Kidney tubule cell (primary cell): ENCODE data around the gene NTN1.
"Not testable (repeated sequence)": the region's sequence is repeated elsewhere in the genome, so short reads cannot be mapped to it uniquely, and the experiment has no call there.

ENCODE experiments used
- DNase-seq: peaks from one replicate; pipeline ENCODE4 v3.0.0-alpha.2; 2018; ENCODE audit warnings: low spot score

NTN1 gene

DNA sequence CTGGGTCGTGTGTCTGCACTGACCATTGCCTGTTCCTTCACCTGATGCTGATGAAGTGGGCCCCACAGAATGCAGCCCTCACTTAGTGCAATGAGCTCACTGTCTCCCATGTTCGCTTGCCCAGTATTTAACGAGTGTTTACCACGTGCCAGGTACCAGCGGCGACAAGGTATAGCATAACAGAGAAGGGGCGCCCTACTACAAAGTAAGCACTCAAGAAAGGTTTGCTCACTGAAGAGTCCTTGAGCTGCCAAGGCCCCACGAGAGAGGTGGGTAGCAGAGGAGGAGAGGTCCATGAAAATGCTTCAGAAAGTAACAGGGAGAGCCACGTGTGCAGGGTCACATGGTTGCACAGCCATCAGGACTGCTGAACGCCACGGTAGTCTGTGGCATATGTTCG lies 230.0 kb downstream of the NTN1 start:
- no peak for DNase-seq

GRCh38 chr17:9253308-9253707 lies 232.0 kb downstream of the NTN1 start:
- no peak for DNase-seq

- DNase-seq: no peak
Measured at GRCh38 chr17:9254841-9255240, 233.5 kb downstream of the NTN1 start.

DNA sequence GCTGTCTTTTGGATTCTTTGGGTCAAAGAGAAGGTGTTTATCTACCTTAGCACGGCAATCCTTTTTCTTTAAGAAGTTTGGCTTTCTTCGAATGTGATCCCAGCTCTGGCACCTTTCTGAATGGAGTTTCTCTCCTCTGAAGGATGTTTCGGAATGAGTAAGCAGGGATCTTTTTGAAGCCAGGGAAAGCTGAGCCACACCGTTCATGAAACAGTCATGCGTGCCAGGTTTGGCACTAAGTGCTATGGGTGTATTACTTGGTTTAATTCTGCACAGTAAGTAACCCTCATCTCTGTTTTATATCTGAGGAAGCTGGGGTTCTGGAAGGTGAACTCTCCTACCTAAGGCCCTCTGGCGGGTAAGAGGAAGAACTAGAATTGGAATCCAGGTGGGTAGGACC lies 234.5 kb downstream of the NTN1 start:
- DNase-seq: peak; percentile 17

GRCh38 chr17:9256361-9256750 lies 235.0 kb downstream of the NTN1 start:
- DNase-seq: no peak

DNA sequence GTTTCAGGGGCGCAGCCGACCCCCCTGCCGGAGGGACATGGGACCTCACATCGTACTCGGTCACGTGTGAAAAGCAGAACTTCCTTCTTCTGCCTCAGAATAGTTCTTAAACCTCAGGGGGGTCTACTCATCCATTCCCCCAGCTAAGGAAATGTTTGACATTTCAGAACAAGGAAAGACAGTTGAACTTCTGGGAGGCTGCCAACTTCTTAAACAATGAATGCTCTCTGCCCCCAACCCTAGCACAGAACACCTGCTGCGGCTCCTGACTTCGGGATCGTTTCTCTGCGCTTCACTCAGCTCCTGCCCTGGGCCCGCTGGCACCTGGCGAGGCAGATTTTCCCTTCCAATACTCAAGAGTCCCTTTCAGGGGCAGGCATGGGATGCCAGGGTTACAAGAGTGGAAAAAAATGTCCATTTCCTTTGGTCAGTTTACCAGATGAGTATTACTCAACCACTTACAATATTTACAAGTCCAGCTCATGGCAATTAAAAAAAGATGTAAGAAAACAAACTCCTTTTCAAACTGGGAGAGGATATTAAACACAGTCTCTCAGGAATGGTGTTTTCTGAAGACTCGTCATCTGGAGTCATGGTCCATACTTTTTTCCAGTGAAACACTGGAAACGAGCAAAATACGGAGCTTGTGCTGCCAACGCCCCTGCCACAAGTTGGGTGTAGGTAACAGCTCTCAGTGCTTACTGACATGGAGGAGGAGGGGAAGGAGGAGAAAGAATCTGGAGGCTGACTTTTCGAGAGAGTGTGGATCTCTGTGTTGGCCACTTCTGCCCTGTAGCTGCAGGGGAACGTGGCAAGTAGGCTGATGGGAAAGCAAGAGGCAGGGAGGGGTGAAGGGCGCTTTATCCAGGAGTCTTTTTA lies 235.7 kb downstream of the NTN1 start:
- peak; percentile 26 for DNase-seq

- DNase-seq: not testable (repeated sequence)
Measured at GRCh38 chr17:9257630-9257965, 236.3 kb downstream of the NTN1 start.

DNA sequence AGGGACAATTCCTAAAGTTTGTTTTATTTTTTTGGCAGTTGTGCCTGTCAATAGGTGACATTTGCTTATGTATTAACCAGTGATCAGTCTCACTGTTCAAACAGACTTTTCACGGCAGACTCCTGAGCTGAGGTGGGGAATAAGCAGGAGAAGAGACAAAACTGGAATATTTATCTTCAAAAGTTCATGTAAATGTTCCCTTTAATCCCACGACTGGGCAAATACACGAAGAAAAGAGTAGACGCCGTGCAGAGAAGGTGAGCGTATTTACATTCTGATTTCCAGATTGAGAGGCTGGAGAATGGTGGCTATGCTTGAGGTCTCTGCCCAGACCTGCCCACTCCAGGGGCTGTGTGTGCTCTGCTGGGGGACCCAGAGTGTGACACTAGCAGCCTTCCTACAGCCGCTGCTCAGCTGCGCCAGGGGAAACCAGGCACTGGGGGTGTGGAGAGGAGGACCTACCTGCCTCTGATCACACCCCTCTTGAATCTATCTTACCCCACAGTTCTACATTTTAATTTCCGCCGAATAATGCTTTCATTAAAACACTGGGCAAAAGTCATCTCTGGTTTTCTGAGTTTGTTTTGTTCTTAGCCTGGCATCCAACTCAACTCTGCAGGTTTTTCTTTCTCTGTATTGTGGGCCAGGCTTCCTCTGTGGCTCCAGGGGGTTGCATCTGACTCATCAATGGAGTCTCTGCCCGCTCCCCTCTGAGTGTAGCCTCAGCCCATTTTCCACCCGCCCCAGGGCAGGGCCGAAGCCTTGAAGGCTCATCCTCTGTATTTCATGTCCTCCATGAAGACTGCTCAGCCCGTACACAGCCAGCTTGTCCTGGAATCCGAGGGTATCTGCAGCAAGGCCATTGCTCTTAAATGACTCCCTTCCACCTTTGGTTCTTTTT lies 237.1 kb downstream of the NTN1 start:
- no peak for DNase-seq

DNA sequence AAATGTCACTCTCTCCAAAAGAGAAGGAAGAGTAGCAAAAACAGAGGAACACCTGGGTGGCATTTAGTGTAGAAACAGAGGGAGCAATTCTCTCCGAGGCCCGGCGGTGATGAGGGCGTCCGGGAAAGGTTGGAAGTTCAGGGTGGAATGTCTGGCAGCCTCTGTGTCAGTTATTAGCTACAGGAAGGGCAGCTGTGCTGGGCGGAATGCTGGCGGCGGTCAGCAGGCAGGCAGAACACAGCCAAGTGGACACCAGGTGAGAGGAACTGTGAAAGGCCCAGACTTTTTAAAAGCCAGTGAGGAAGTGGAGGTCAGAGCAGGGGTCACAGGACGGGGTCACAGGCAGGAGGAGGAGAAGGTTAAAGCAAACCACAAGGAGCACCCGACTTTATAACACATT lies 238.1 kb downstream of the NTN1 start:
- DNase-seq: peak; percentile 13

DNA sequence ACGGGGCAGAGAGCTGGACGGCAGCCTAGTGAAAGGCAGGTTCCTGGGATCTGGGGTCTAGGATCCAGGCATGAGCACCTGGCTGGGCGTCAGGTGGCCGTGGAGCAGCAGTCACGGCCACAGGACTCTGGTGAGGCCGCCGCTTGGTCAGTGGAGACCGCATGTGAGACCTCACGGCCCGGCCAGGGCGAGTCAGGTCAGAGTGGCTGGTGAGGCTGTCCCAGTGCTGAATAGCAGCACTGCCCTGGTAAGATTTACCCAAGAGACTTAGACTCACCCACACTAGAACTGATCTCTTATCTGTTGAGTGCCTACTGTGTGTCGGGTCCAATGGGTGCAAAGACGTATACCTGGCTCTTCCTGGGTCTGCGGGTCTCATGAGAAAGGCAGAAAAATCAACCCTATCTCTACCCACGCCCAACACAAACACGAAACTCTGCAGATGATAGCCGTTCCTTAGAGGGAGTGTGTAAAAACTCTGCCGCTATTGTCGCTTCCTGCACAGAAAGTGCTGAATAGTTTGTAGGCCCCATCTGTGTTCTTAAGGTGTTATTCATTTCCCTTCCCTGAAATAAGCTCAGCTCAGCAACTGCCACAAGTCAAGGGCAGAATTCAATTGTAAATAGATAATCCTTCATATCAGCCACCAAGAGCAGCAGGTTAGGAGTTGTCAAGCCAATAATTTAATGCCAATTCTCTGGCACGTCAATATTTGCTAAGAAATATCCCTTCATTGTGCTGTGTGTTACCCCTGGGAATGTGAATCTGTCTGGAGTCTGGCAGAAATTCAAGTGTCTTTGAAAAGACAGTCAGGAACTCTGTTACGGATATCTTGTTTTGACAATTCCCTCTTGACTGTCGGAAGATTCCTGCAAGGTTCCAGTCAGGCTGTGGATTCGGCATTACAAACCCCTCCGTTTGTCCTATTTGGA lies 240.0 kb downstream of the NTN1 start:
- no peak for DNase-seq

- peak; percentile 44 for DNase-seq
Measured at GRCh38 chr17:9266031-9266680, 244.8 kb downstream of the NTN1 start.

- DNase-seq: no peak
Measured at GRCh38 chr17:9266697-9267117, 245.4 kb downstream of the NTN1 start.

GRCh38 chr17:9268546-9268945 lies 247.2 kb downstream of the NTN1 start:
- DNase-seq: peak; percentile 4

DNA sequence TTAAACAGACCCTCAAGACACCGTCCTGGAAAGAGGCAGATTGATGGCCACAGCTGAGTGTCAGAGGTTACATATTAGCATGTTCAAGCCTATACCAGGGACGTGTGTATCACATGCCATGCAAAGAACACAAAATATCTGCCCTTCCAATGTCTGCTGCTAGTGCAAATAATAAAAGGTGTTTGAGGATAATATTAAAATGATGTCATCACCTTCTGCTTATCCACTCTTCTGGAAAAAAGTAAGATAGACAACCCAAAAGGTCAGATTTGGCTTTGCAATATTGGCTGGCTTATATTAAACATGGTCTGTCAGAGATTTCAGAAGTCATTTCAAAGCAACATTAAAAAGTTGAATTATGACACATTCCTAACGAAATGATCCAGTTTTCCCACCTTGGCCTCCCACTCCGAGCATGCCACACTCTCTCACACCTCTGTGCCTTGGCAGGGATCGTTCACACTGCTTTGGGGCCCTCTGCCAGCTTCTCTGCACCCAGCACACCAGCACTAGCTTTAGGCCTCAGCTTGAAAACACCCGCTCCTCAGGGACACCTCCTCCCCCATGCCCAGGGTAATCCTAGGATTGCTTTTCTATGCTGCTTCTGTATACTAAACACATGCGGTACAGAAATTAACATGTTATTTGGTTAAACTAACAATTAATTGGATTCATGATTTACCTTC lies 248.2 kb downstream of the NTN1 start:
- no peak for DNase-seq

- no peak for DNase-seq
Measured at GRCh38 chr17:9270921-9271320, 249.6 kb downstream of the NTN1 start.

- no peak for DNase-seq
Measured at GRCh38 chr17:9271989-9272388, 250.7 kb downstream of the NTN1 start.

DNA sequence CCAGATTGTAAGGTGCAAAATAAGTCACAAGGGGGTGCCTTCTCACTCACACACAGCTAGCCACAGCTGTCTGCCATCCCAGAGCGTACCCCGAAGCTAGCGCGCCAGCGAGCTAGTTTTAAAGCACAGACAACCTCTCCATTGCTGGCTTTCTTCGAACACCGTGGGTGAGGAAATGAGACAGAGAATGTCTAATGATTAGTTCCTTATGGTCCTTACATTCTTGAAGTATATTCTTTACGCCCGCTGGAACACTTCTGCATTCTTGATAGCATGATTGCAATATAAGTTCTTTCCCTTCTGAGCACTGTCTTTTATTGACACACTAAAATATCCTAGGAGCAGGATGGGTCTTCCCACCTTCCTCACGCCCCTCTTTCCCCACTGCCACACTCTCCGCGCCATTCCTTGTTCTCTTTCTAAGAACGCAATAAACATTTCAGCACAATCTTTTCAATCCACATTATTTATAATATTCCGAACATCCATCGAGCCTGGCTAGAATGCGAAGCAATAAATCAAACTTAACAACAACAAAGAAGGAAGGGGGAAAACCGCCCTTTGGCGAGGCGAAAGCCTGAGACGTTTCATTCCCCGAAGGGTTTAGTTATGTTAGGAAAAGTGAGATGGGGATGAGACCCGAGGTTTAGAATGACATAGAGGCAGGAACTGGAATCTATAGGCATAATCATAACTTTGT lies 251.3 kb downstream of the NTN1 start:
- no peak for DNase-seq

DNA sequence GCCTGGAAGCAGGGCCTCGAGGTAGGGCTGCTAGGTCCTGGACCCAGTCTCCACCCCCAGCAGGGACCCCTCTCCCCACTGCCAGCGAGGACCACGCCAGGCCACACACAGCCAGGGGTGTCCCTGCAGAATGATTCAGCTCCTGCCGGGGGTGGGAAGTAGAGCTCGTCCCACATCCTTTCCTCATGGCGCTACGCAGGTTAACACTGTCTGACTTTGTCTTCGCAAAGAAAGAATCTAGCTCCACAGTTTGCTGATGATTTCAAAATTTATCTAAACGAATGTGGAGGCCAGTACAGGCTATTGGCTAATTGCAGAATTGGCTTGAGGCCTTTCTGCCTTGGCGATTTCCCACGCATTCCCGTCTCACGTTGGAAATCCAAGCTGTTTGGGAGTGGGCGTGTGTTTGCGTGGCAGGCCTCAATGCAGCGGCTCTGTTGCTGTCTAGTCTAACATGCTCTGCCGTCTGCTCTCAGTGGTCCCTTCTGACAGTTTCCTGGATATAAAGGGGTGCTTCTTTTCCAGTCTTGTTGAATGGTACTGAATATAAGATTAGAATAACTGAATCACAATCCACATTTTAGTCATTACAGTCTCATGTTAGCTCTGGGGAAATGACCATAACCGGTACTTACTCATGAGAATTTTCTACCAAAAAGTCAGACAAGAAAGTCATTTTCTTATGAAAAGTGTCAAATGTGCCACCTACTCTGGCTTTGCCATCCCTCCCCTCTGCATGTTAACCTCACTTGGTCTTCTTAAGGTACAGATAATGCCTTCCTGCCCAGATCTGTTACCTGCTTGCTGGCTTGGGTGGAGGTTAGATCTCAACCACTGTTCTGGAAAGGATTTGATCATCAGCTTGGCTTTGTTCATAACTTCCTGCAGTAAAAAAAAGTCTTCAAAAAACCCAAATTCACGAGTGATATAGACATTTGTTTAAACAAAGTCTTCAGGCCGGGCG lies 252.4 kb downstream of the NTN1 start:
- DNase-seq: no peak

GRCh38 chr17:9274973-9275372 lies 253.7 kb downstream of the NTN1 start:
- DNase-seq: no peak
